Measurements from ENCODE around the gene STXBP5L.
"Not testable (repeated sequence)": the region's sequence is repeated elsewhere in the genome, so short reads cannot be mapped to it uniquely, and the experiment has no call there.

STXBP5L gene

GRCh38 chr3:120908030-120908794 is at the start of gene STXBP5L:
Gene STXBP5L (plus strand): TSS chr3:120908205. CDS start chr3:120909579, 1,374 bp downstream.
- peak; percentile 38 for DNase-seq

- no peak for DNase-seq
Observed at GRCh38 chr3:120858521-120858920, 49.5 kb upstream of the STXBP5L start.

- no peak for DNase-seq
Observed at GRCh38 chr3:120864541-120864940, 43.5 kb upstream of the STXBP5L start.

- no peak for DNase-seq
Observed at GRCh38 chr3:120875507-120875906, 32.5 kb upstream of the STXBP5L start.

GRCh38 chr3:120875989-120876388 is 32.0 kb upstream of the STXBP5L start:
- no peak for DNase-seq

- DNase-seq: no peak
Observed at GRCh38 chr3:120879411-120879810, 28.6 kb upstream of the STXBP5L start.

GRCh38 chr3:120892921-120893320 is 15.1 kb upstream of the STXBP5L start:
- DNase-seq: no peak

GRCh38 chr3:120894316-120895057 is 13.5 kb upstream of the STXBP5L start:
- no peak for DNase-seq

- not testable (repeated sequence) for DNase-seq
Observed at GRCh38 chr3:120901716-120902115, 6.3 kb upstream of the STXBP5L start.

- no peak for DNase-seq
Observed at GRCh38 chr3:120903221-120903620, 4.8 kb upstream of the STXBP5L start.

- no peak for DNase-seq
Observed at GRCh38 chr3:120907659-120908029, 361 bp upstream of the STXBP5L start.

- DNase-seq: no peak
Observed at GRCh38 chr3:120908795-120909601, 993 bp downstream of the STXBP5L start.

GRCh38 chr3:120909602-120909878 is 1.5 kb downstream of the STXBP5L start:
- DNase-seq: no peak

GRCh38 chr3:120926146-120926545 is 18.1 kb downstream of the STXBP5L start:
- no peak for DNase-seq

GRCh38 chr3:120928991-120929390 is 21.0 kb downstream of the STXBP5L start:
- no peak for DNase-seq

- DNase-seq: no peak
Observed at GRCh38 chr3:120931593-120931992, 23.6 kb downstream of the STXBP5L start.

- no peak for DNase-seq
Observed at GRCh38 chr3:120956143-120956542, 48.1 kb downstream of the STXBP5L start.

- no peak for DNase-seq
Observed at GRCh38 chr3:120982608-120983320, 74.8 kb downstream of the STXBP5L start.

GRCh38 chr3:120983321-120983665 is 75.3 kb downstream of the STXBP5L start:
- no peak for DNase-seq

- no peak for DNase-seq
Observed at GRCh38 chr3:120983841-120984240, 75.8 kb downstream of the STXBP5L start.

GRCh38 chr3:120985242-120985641 is 77.2 kb downstream of the STXBP5L start:
- no peak for DNase-seq

- no peak for DNase-seq
Observed at GRCh38 chr3:120988994-120989393, 81.0 kb downstream of the STXBP5L start.

- no peak for DNase-seq
Observed at GRCh38 chr3:121018917-121019321, 110.9 kb downstream of the STXBP5L start.

Measured in stimulated activated CD4-positive, alpha-beta T cell treated with anti-CD3 and anti-CD28 coated beads, Interleukin-12 subunit alpha, Interleukin-12 subunit beta, amount 100 ng/mL, for 4 hours (primary cell).